Measurements from ENCODE around the gene SCAMP4.
"Not testable (repeated sequence)": the region's sequence is repeated elsewhere in the genome, so short reads cannot be mapped to it uniquely, and the experiment has no call there.

GRCh38 chr19:1875265-1875645 lies 29.9 kb upstream of the SCAMP4 start:
- not testable (repeated sequence) for TF ChIP-seq CTCF (IDR thresholded peaks at IDR 0.05); POLR2AphosphoS5 (IDR thresholded peaks at IDR 0.05); POLR2A (IDR thresholded peaks at IDR 0.05; ENCODE audit: low read depth)

Data from esophagus muscularis mucosa (tissue), 3 donors.